Stimulated activated CD8-positive, alpha-beta memory T cell treated with anti-CD3 and anti-CD28 coated beads, Interleukin-15, amount 100 ng/mL, for 1 hour (primary cell): Measurements from ENCODE around the gene TUBA8.
"Not testable (repeated sequence)": the region's sequence is repeated elsewhere in the genome, so short reads cannot be mapped to it uniquely, and the experiment has no call there.

Experiments used
- DNase-seq: peaks from one replicate; pipeline ENCODE4 v3.0.0-alpha.2; 2020; ENCODE audit warnings: low read depth

TUBA8 gene

DNA sequence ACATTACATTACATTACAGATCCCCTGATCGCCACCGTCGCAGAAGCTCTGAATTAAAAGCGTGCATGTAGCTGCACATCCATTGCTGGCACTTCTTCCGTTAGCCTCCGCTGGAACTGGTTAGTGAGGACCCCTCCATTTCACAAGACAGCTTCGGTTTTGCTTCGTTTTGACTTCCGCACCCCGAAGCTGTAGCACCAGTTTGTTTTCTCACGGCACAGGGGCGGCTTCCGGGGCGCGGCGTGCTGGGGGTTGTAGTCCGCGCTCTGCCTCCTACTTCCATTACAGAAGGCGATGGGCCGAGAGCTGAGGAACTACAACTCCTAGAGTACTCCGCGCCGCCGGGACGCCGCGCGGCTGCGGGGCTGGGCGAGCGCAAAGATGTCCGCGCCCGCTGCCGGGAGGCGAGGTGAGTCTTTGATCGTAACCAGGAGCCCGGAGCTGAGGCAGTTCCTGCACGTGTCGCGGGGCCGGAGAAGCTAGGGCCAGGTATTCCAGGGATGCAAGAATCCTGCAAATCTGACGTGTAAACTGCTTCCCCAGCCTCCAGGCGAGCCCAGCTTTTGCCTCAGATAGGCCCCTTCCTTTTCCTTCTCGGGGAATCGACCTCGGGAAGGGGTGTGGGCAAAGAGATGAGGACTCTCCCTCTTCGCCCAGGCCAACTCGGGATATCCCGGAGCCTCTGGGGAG, 32.8 kb upstream of the TUBA8 start, which contains the start of gene PEX26:
TSS of gene PEX26 (plus strand) at position 352 of the 690 bp plus-strand sequence. CDS start 387 bp downstream, outside the sequence.
- DNase-seq = peak; percentile 89

DNA sequence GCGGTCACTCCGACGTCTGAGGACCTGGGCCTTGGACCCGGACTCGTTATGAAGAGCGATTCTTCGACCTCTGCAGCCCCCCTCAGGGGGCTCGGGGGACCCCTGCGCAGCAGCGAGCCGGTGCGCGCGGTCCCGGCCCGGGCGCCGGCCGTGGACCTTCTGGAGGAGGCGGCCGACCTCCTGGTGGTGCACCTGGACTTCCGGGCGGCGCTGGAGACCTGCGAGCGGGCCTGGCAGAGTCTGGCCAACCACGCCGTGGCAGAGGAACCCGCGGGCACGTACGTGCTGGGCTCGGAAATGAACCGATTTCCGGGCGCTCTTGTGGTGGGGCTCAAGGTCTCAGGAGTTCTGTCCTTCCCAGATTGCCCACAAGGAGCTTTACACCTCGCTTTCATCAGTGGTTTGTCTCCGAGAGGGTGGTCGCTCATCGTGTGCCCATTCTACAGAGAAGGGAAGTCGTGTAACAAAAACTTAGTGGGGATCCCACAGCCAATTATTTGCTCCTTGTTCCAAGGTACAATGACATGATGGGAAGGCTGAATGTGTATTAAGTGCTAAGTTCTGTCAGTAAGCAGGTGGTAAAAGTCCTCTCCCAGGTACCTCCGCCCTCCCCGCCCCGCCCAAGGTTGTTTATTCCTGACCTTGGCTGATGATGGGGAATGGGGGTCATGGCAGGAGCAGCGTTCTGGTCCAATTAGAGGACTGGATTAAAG, 32.1 kb upstream of the TUBA8 start:
- no peak for DNase-seq

DNA sequence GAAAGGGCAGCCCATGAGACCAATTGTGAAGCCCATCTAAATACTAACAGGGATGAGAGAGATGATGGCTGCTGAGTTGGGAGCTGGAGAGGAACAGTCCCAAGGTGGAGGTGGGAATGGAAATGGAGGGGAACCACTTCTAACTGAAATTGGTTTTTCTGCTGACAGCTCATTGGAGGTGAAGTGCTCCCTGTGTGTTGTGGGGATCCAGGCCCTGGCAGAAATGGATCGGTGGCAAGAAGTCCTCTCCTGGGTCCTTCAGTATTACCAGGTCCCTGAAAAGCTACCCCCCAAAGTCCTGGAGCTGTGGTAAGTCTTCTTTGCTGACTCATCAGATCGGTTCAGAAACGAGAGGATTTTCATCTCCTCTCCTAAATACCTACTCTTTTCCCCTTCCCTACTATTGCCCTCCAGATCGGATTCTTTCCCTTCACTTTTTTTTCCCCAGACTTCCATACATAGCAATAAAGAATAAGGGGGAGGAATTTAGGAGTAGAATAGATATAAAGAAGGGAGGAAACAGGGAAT, 30.8 kb upstream of the TUBA8 start:
- DNase-seq = no peak

DNA sequence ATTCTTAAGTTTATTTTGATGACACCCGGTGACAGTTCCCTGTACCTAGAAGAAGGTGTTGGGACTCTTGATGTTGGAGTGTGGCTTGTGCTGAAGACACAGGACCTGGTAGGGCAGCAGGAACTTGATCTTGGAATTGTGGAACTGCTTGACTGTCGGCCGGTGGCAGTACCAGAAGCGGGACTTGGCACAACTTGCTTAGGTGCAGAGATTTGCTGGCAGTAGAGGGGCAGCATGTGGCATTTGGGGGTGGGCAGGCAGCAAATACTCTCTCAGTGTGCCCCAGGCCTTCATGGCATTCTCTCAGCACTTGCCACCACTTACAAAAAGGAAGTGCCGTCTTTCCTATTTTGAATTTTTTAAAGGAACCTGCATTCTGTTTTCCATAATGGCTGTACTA, 29.2 kb upstream of the TUBA8 start:
- no peak for DNase-seq

DNA sequence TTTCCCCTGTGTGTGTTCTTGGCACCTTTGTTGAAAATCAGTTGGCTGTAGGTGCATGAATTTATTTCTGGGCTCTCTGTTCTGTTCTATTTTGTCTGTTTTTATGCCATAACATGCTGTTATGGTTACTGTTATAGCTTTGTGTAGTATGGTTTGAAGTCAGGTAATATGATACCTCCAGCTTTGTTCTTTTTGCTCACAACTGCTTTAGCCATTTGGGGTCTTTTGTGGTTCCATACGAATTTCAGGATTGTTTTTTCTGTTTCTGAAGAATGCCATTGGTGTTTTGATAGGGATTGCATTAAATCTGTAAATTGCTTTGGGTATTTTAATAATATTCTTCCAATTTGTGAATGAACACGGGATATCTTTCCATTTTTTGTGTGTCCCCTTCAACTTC, 28.1 kb upstream of the TUBA8 start:
- no peak for DNase-seq

DNA sequence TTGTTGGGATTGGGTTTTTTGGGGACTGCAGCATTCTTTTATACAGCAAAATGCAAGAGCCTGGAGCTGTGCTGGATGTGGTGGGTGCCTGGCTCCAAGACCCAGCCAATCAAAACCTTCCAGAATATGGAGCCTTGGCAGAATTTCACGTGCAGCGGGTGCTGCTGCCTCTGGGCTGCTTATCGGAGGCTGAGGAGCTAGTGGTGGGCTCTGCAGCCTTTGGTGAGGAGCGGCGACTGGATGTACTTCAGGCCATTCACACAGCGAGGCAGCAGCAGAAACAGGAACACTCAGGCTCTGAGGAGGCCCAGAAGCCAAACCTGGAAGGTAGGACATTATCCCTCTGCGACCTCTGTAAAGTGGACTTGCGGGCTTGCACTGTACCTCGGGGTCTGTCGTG, 27.2 kb upstream of the TUBA8 start:
- no peak for DNase-seq

DNA sequence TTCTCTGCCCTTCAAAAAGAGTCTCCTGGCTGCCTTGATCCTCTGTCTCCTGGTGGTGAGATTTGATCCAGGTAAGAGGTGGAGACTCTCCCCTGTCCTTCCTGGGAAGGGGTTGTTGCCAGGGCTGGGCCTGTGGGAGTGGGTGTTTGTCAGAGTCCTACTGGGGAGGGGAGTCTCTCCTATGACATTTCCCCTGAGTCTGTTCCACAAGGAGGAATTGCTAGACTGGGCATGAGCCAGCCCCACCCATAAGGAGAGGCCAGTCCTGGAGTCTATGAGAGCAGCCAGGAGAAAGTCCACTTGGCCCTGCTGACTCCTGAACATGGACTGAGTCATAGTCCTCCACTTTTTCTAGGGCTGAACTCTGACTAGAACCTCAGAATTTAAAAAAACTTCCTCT, 25.4 kb upstream of the TUBA8 start:
- no peak for DNase-seq

DNA sequence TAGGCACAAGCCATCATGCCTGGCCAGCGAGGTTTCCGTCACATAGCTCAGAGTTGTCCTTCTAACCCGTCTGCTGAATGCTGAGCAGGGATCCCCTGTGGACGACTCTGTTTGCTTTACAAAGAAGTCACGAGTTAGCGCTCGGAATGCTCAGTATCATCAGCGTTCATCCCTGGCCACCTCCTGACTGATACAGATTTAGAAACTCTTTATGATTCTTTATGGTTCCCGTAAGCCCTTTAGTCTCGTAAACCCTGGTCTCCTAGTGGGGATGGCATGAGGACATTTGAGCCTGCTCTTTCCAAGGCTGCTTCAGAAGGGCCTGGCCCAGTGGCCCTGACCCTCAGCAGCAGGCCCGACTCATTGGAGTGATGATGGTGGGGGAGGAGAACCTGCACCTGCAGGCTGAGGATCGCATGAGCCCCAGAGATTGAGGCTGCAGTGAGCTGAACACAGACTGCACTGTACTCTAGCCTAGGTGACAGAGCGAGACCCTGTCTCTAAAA, 23.2 kb upstream of the TUBA8 start:
- no peak for DNase-seq

DNA sequence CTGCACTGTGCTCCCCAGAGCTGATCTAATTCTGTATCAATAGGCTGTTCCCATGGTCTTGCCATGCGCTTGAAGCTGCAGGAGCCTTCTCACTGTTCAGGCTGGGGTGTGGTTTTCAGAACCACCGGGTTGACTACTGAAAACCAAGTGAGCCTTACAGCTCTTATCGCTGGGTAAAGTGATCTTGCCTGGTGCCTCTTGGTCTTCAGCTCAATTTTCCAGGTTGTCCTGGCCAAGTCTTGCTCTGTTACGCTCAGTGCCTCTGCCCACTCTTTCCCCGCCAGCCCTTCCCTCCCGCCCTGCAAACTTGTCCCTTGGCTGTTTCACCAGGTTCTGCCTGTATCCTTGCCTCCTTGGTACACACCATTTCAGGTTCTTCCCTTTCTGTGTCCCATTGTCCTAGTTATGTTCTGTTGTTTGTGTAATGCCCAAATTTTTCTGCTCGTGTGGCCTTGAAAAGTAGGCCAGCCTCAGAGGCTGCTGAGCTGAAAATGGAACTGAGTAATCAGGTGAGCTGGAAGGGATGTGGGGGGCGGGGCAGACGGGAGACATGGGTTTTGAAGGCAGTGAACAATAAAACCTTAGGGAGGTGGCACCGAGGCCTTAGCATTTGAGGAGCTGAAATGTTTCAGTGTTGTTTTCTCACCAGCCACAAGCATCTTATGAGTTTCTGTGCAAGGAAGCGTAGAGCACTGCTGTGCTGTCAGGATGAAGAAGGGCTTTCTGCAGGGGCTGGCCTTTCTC, 21.6 kb upstream of the TUBA8 start:
- no peak for DNase-seq

DNA sequence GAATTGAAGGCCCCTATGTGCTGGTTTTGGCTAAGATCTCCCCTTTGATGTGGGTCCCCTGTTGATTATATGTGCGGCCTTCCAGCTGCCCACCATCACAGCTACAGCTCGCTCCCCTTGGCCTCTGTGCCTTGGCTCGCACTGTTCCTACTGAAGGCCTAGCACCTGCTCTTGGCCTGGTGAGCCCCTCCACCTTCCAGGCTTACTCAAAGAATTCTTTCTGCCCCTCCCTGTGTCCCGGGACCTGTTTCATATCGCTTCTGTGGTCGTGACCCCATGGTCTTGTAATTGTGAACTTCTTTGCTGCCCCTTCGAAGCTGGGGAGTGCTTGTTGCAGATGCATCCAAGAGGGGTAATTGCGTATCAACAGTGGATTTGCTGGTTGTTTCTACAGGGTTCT, 20.3 kb upstream of the TUBA8 start:
- DNase-seq = no peak

DNA sequence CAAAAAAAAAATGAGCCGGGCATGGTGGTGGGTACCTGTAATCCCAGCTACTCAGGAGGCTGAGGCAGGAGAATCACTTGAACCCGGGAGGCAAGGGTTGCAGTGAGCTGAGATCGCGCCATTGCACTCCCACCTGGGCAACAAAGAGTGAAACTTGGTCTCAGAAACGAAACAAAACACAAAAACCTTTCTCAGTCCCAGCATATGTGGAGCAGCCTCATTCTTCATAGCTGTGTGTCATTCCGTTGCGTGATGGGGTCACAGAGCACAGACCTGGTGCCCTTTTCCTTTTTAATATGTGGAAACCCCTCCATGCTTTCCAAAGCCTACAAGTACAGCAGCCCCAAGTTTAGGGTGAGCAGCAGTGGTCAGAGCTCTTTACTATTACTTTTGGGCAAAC, 19.1 kb upstream of the TUBA8 start:
- DNase-seq = no peak

DNA sequence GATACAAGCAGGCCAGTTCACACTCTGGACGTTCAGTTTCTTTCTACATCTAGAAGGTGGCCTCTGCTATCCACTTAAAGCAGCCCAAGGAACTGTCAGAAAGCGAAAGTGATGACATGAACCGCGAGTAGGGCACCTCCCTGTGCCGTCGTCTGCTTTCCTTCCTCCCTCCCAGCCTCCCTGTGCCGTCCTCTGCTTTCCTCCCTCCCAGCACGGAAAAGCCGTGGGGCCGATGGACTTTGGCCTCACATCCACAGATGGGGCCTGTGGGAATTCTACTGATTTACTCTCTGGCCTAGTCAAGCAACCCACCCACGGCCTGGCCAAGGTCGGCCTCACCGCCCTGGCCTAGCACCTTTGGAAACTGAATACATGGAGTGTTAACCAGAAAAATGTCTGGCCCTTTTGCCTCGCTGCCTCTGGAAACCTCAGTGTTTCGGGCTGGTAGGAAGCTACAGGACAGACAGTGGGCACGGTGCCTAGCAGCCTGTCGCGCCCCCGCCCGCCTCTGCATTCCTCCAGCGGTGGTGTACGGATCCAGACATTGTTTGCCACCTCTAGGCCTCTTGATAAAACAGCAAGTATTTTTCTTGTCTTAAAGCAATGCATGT, 18.6 kb upstream of the TUBA8 start:
- DNase-seq = no peak

DNA sequence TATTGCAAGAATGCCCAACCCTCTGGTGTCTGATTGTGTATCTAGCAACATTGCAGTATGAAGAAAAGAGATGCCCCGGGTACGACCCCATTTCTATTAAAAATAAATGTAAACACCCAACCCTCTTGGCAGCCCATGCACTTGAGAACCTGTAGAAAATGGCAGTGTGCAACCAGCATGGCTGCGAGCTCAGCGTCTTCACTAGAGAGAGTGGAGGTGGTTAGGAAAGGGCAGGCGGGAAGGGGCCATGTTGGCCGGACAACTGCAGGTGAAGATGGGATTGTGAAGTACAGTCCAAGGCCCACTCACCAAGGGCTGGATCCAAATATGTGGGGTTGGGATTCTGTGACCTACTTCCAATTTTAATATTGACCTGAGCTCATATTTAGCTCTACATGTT, 16.9 kb upstream of the TUBA8 start:
- DNase-seq = no peak

DNA sequence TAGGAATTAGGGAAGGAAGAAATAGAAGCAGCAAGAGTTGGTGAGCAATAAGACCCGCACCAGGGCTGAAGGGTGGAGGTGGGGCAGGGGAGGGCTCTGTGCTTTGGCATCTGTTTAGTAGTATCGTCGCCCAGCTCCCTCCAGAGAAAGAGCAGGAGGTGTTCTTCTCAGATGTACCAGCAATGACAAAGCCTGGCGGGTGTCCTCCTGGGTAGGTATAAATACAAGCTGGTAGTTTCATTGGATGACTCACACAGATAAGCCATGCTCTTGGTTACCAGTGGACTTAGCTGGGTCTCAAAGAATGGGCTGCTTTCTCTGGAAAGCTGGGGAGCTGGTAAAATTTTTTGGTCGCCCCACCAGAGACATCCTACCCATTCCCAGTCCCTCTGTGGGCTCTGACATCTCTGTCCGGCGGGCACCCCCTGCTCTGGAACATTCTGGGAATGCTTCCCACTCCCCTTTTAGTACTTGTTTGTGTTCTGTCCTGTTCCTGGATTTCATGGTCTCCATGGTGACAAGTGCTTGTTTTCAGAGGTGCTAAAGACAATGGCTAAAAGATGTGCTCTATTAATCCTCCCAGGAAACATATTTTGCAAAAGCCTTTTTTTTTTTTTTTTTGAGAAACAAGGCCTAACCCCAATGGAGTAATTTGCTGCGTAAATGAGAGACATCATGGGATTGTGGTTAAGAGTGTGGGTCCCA, 15.4 kb upstream of the TUBA8 start:
- no peak for DNase-seq

DNA sequence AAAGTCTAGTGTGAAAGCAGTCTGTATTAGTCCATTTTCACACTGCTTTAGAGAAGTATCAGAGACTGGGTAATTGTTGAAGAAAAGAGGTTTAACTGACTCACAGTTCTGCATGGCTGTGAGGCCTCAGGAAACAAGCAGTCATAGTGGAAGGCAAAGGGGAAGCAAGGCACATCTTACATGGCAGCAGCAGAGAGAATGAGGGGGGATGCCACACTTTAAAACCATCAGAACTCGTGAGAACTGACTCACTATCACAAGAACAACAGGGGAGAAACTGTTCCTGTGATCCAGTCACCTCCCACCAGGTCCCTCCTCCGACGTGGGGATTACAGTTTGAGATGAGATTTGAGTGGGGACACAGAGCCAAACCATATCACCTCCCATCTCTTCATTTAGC, 13.8 kb upstream of the TUBA8 start:
- DNase-seq = no peak

DNA sequence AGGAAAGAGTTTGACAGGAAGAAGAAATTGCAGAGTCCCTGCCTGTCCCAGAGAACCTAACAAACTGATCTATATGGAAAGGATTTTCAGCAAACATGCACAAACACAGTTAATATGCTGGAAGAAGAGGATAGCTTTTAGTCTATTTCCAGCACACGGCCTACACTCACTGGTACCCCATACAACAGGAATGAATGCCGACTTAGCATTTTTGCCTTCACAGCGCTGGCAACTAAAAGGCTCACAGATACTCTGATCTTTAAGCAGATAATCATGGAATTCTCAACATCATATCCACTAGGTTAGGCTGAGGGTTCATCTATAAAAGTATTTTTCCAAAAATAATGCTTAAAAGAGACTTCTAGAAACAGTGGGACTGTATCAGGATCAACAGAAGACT, 9.8 kb upstream of the TUBA8 start:
- no peak for DNase-seq

DNA sequence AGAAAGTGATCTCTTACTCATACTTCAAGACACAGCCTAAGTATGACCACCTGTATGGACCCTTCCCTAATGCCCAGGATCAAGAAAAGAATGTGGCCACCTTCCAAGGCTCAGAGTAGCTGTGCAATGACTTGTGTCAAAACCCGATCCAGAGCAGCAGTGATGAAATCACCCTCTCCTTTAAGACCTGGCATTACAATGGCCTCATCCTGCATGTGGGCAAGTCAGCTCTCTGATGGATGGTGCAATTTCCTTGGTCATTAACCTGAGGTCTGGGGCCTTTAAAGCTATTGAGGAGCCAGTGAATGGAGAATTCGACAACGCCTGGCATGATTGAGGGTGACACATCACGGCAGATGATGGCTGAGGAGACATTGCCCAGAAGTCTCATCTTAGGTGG, 9.1 kb upstream of the TUBA8 start:
- no peak for DNase-seq

DNA sequence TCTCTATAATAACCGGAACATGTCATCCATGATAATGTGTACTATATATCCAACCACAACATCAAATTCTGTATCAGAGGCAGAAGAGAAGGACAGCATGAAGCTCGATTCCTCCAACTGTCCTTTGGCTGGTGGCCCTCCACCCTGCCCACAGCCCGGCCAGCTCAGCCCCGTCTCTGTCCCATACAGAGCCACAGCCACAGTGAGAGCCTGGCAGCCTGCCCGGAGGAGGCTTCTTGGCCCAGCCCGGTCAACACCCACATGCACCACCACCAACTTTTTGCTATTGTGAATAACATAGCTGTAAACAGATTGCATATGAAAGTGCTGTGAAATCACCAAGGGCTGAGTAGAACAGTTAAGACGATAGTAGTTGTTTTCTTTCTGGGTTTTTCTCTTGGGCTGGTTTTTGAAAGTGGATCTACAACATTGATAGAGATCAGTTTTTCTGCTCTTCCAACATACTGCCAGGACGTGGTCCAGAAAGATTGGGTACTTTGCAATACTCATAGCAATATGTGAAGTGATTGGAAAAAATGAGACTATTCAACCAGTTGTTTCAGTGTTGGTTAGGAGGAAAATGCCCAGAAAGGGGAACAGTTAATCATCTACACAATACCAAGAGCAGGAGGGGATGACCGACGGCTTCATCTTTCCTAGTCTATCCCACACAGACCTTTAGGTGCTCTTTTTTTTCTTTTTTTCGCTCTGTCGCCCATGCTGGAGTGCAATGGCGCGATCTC, 6.9 kb upstream of the TUBA8 start:
- DNase-seq = no peak

DNA sequence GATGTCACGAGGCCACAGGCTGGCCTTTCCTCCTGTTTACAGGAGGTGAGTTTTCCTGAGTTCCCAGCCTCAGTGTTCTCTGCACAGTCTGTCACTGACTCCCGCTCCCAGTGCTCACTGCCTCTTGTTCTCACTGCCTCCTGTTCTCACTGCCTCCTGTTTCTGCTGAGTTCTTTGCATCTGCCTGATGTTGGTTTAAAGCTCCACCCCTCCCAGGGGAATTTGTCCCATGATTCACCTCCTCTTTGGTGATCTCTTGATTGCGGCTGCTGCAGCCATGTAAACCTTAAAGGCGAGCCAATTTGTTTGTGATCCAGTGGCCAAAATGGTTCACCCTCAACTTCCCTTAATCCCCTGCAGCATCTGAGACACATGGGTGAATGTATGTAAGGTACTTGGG, 6.0 kb upstream of the TUBA8 start:
- DNase-seq = no peak

DNA sequence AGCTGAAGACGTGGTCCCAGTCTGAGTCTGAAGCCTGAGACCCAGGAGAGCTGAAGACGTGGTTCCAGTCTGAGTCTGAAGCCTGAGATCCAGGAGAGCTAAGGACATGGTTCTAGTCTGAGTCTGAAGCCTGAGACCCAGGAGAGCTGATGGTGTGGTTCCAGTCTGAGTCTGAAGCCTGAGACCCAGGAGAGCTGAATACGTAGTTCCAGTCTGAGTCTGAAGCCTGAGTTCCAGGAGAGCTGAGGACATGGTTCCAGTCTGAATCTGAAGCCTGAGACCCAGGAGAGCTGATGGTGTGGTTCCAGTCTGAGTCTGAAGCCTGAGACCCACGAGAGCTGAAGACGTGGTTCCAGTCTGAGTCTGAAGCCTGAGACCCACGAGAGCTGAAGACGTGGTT, 4.6 kb upstream of the TUBA8 start:
- not testable (repeated sequence) for DNase-seq
